ENCODE data around the gene TMEM143.
"Not testable (repeated sequence)": the region's sequence is repeated elsewhere in the genome, so short reads cannot be mapped to it uniquely, and the experiment has no call there.

The TMEM143 gene

GRCh38 chr19:48363810-48364597 lies at the start of gene TMEM143, which contains the start of gene SYNGR4:
TSS of gene TMEM143 (minus strand) at chr19:48363940. CDS start at chr19:48363920, 20 bp downstream.
TSS of gene SYNGR4 (plus strand) at chr19:48364367. CDS start at chr19:48365843, 1,476 bp downstream.
- peak; percentile 100 for DNase-seq (ENCODE audit: low read depth)

GRCh38 chr19:48405850-48406249 lies 42.1 kb upstream of the TMEM143 start:
- DNase-seq (ENCODE audit: low read depth) = peak; percentile 22

GRCh38 chr19:48405010-48405659 lies 41.4 kb upstream of the TMEM143 start:
- no peak for DNase-seq (ENCODE audit: low read depth)

DNA sequence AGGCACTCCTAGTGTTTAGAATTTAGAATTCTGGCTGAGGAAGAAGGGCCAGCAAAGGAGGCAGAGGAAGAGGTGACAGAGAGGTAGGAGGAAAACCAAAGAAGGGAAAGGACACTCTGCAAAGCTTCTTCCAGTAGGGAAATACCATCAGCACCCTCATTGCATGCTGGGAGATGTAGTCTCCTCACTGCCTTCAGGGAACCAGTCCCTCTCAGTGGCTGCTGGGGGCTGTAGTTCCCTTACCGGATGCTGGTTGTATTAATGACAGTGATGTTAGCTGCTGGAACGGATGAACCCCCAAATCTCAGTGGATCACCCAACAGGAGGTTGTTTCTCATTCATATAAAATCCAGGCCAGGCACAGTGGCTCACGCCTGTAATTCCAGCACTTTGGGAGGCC lies 39.9 kb upstream of the TMEM143 start:
- peak; percentile 83 for DNase-seq (ENCODE audit: low read depth)

DNA sequence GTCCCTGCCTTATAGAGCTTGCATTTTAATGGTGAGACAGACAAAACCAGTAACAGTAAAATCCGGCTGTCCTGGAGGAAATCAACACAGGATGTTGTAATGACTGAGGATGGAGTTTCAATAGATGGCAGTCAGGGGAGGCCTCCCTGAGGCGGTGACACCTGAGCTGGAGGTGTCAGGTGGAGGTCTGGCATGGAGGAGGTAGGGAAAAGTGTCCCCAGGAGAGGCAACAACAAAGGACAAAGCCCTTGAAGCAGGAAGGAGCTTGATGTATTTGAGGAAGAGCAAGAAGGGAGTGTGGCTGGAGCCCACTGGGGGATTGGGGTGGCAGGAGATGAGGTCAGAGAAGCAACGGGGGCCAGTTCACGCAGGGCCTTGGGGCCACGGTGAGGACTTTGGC lies 37.5 kb upstream of the TMEM143 start:
- DNase-seq (ENCODE audit: low read depth) = no peak

DNA sequence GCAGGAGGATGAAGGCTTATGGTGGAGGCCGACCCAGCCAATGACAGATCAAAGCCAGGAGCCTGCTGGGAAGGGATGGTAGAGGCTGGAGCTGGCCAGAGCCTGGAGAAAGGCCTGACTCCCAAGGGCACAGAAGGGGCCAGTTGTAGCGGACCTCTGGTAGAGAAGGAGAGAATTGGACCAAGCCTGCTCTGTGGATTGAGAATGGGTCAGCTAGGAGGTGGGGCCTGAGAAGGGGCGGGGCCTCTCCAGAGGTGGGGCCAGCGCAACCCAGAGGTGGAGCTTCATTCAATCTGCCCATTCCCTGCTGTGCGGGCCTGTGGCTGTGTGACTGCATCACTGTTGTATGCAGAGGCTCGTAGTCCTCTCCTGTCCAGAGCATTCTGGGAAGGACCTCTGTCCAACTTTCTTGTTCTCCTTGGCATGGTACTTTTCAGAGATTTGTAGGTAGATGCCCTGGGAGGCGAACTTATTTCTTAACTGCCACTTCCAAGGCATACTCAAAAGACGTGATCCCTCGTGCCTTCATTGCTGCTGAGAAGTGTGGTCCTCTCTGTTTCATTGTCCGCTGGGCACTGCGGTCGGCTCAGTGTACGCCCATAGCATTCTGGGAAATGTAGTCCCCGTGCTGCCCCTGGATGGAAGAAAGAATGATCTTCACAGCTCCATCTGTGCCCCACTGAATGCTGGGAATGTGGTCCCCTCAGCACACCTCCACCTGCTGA lies 36.4 kb upstream of the TMEM143 start:
- peak; percentile 90 for DNase-seq (ENCODE audit: low read depth)

DNA sequence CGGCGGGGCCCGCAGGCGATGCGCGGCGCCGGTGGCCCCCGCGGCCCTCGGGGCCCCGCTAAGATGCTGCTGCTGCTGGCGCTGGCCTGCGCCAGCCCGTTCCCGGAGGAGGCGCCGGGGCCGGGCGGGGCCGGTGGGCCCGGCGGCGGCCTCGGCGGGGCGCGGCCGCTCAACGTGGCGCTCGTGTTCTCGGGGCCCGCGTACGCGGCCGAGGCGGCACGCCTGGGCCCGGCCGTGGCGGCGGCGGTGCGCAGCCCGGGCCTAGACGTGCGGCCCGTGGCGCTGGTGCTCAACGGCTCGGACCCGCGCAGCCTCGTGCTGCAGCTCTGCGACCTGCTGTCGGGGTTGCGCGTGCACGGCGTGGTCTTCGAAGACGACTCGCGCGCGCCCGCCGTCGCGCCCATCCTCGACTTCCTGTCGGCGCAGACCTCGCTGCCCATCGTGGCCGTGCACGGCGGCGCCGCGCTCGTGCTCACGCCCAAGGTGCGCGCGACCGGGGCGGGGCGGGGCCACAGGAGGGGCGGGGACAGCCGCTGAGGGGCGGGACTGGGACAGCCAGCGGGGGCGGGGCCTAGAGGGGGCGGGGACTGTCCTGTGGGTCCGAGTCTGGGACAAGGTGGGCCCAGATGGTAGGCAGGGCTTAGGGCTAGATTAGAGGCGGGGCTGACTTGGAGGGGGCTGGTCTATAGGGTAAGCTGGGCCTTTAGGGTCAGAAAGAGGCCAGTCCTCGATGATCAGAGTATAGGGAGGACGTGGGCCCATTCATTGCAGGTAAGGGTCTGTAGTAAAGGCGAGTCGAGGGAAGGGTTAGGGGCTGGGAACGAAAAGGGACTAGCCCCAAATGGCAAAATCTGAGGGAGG lies 34.9 kb upstream of the TMEM143 start:
- peak; percentile 82 for DNase-seq (ENCODE audit: low read depth)

DNA sequence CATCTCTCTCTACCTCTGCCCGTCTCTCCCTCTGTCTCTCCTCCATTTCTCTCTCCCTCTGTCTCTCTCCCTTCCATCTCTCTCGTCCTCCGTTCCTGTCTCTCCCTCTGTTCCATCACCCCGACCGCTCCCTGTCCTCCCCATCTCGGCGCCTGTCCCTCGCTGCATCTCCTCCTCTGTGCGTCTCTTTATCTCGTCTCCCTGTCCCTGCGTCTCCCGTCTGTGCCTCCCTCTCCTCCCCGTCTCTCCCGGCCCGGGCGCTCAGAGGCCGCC lies 34.3 kb upstream of the TMEM143 start:
- peak; percentile 37 for DNase-seq (ENCODE audit: low read depth)

GRCh38 chr19:48397263-48398101 lies 33.7 kb upstream of the TMEM143 start:
- DNase-seq (ENCODE audit: low read depth) = peak; percentile 59

- no peak for DNase-seq (ENCODE audit: low read depth)
Observed at GRCh38 chr19:48396824-48397176, 33.1 kb upstream of the TMEM143 start.

- DNase-seq (ENCODE audit: low read depth) = no peak
Observed at GRCh38 chr19:48396016-48396823, 32.5 kb upstream of the TMEM143 start.

GRCh38 chr19:48395499-48395898 lies 31.8 kb upstream of the TMEM143 start:
- DNase-seq (ENCODE audit: low read depth) = no peak

- DNase-seq (ENCODE audit: low read depth) = no peak
Observed at GRCh38 chr19:48395170-48395455, 31.4 kb upstream of the TMEM143 start.

DNA sequence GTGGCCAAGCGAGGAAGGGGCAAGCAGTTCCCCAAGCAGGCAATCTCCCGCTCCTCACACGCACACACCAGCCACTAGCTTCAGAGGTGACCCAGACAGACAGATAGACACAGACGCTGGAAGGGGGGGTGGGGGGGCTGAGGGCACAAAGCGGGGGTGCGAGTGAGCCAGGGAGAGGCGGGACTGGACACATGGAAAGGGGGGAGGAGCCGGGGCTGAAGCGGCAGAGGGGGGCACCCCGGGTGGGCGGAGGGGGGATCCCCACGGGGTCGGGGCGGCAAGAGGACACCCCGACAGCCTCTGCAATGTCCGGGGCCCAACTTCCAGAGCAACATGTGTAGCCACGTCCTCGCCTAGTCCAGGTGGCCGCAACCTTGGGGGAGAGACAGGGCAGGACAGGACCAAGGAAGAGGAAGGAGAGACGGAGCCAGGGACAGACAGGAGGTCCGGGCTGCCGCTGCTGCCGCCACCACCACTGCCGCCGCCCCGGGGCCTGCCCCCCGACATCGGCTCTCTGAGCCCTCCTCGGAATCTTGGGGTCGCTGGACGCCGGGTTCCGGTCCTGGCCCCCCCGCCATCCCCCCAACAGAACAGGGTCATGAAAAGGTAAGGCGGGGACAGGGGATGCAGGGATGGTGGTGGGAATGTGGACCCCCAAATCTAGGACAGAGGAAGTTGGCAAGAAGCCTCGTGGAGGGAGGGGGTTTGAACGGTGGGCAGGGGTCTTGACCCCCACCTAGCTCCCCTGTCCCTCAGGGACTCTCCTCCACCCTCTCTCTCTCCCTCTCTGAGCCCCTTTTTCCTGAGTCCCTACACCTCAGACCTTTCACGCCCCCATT lies 30.8 kb upstream of the TMEM143 start:
- DNase-seq (ENCODE audit: low read depth) = peak; percentile 16

DNA sequence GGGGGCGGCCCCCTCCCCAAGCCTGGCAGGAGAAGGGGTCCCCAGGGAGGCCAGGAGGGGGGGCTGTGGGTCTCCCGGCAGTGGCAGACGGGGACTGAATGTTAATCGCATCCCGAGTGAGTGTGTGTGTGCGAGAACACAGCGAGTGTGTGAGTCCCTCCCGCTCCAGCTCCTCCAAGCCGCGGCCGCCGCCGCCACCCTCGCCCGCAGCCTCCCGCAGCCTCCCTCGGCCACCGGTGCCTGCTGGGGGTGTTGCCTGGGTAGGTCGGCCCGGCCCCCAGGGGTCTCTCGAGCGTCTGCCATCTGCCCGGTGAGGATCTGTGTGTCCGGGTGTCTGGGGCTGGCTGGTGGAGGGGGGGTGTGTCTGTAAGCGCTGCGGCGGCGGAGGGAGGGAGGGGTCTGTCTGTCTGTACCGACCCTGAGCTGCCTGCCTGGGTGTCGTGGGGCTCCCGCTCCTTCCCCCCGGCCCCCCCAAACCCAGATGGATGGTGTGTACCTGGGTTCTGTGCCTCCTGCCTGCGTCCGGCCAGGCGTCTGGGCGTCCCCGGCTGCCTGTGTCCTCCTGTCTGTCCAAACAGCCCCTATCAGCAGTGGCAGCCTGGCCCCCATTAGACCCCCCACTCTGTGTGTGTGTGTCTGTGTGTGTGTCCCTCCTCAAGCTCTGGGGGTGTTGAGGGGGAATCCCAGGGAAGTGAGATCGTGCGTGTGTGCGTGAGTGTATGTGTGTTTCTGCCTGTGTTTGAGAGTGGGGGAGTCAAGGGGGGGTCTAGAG lies 30.0 kb upstream of the TMEM143 start, which contains the start of gene GRIN2D:
Gene GRIN2D (plus strand): TSS at position 110 of the 772 bp plus-strand sequence. CDS start 4,725 bp downstream, outside the sequence.
- peak; percentile 43 for DNase-seq (ENCODE audit: low read depth)

GRCh38 chr19:48392860-48393558 lies 29.3 kb upstream of the TMEM143 start:
- DNase-seq (ENCODE audit: low read depth) = no peak

DNA sequence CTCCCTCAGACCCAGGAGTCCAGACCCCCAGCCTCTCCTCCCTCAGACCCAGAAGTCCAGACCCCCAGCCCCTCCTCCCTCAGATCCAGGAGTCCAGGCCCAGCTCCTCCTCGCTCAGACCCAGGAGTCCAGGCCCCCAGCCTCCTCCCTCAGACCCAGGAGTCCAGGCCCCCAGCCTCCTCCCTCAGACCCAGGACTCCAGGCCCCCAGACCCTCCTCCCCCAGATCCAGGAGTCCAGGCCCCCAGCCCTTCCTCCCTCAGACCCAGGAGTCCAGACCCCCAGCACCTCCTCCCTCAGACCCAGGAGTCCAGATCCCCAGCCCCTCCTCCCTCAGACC lies 28.2 kb upstream of the TMEM143 start:
- not testable (repeated sequence) for DNase-seq (ENCODE audit: low read depth)

Data from EH (cell line).